ENCODE results near the gene SMAD3. TPM values are rescaled to one million over a fixed set of nuclear protein-coding genes. Genes with fewer than 3 reads are reported as not detected.
"Not testable (repeated sequence)": the region's sequence is repeated elsewhere in the genome, so short reads cannot be mapped to it uniquely, and the experiment has no call there.

The SMAD3 gene
- total and polyA plus RNA-seq, 2 of the 4 experiments (the other 2 are of a cell fraction) = 71.0 to 177 TPM

- in situ Hi-C loops (cut with MboI; ENCODE audit: low sequenced_read_pairs); H2AK5ac ChIP-seq (ENCODE audit: low read depth, low read length); H4K20me1 ChIP-seq (ENCODE audit: insufficient read depth, low read length); DNase-seq; H2AFZ ChIP-seq (replicated peaks; ENCODE audit: low read length, poor library complexity); H4K8ac ChIP-seq (ENCODE audit: low read depth in 2 of 2, low read length in 2 of 2); CTCF ChIA-PET; H2BK120ac ChIP-seq (ENCODE audit: low read depth, low read length); H3K23ac ChIP-seq (ENCODE audit: low read depth, low read length); POLR2A ChIA-PET (ENCODE audit: unreplicated experiment); H3K36me3 ChIP-seq (ENCODE audit: control insufficient read depth, insufficient read depth, low read length); H3K4me3 ChIP-seq (ENCODE audit: insufficient read depth, low read depth, low read length); H3K9me3 ChIP-seq (ENCODE audit: control insufficient read depth, insufficient read depth, low read length); H3K56ac ChIP-seq (ENCODE audit: extremely low read depth, insufficient read depth, low read length); H2AK9ac ChIP-seq (replicated peaks; ENCODE audit: low read depth, low read length, poor library complexity); H3K4me2 ChIP-seq (ENCODE audit: low read depth, low read length); H3K9ac ChIP-seq (ENCODE audit: low read depth, low read length); H2BK20ac ChIP-seq (ENCODE audit: low read depth, low read length); H3K27me3 ChIP-seq (ENCODE audit: control insufficient read depth, insufficient read depth, low read length); H2BK15ac ChIP-seq (ENCODE audit: low read depth, low read length); H2BK5ac ChIP-seq (ENCODE audit: low read depth, low read length, poor library complexity, severe bottlenecking); ATAC-seq (ENCODE audit: low read depth); H3K18ac ChIP-seq (ENCODE audit: low read depth, low read length); H4K91ac ChIP-seq (ENCODE audit: insufficient read depth, low read depth, low read length); H3K14ac ChIP-seq (replicated peaks; ENCODE audit: low read depth, low read length); H4K5ac ChIP-seq (ENCODE audit: low read depth, low read length); H3K27ac ChIP-seq (ENCODE audit: insufficient read depth, low read length); H3K4ac ChIP-seq (ENCODE audit: low read depth, low read length); dilution Hi-C loops (cut with HindIII; ENCODE audit: low sequenced_read_pairs, unreplicated experiment); intact Hi-C loops (cut with micrococcal nuclease); BruUV-seq (replicated peaks): not testable (repeated sequence)
- Histone ChIP-seq H3K79me1 (ENCODE audit: low read depth in 1 of 2, low read length in 2 of 2) (peaks cover 0 to 17% of the 10 kb centered on the region in 2 experiments; a peak in 2 of 4 replicates), H3K4me1 (ENCODE audit: control insufficient read depth, insufficient read depth, low read length) (peaks cover 18% of the 10 kb centered on the region), H3K9me1 (ENCODE audit: insufficient read depth, low read length) (peaks cover 16% of the 10 kb centered on the region)
- WGBS, 2 experiments (ENCODE audit: extremely low coverage in 2 of 2, insufficient read length in 1 of 2) = no CpG with 5 or more reads among the region's 2 CpGs
Observed at GRCh38 chr15:67020668-67021067, 44.7 kb upstream of the SMAD3 start.
